ENCODE measurements around the gene MST1.

Gene MST1

GRCh38 chr3:49689046-49689907, at the start of gene MST1, which contains the start of gene RNF123:
MST1 (minus strand) TSS chr3:49689474; CDS start chr3:49688691, 783 bp downstream.
RNF123 (plus strand) TSS chr3:49689557; CDS start chr3:49691166, 1,609 bp downstream.
- no peak for DNase-seq

GRCh38 chr3:49738067-49738713, 48.9 kb upstream of the MST1 start:
- no peak for DNase-seq

- DNase-seq: no peak
These were observed 45.5 kb upstream of the MST1 start for GRCh38 chr3:49734752-49735151.

- DNase-seq: no peak
These were observed 44.3 kb upstream of the MST1 start for GRCh38 chr3:49733551-49733950.

GRCh38 chr3:49732597-49732996, 43.3 kb upstream of the MST1 start:
- DNase-seq: no peak

GRCh38 chr3:49729966-49730609, 40.8 kb upstream of the MST1 start:
- DNase-seq: no peak

GRCh38 chr3:49727924-49728361, 38.7 kb upstream of the MST1 start:
- no peak for DNase-seq

- no peak for DNase-seq
These were observed 38.1 kb upstream of the MST1 start for GRCh38 chr3:49727154-49727923.

GRCh38 chr3:49725906-49726681, 36.8 kb upstream of the MST1 start:
- no peak for DNase-seq

GRCh38 chr3:49724586-49724985, 35.3 kb upstream of the MST1 start:
- DNase-seq: no peak

- DNase-seq: peak; percentile 43 to 99 (median 94)
These were observed 34.6 kb upstream of the MST1 start, which contains the start of gene GMPPB for GRCh38 chr3:49723628-49724551. GMPPB (minus strand) TSS chr3:49723951; CDS start chr3:49723726, 225 bp downstream.

- DNase-seq: peak in 24 of 51 donors; percentile 24 to 64 (median 38)
These were observed 34.0 kb upstream of the MST1 start for GRCh38 chr3:49723296-49723627.

GRCh38 chr3:49722896-49723295, 33.6 kb upstream of the MST1 start:
- no peak for DNase-seq

GRCh38 chr3:49721896-49722781, 32.9 kb upstream of the MST1 start:
- no peak for DNase-seq

- DNase-seq: no peak
These were observed 32.3 kb upstream of the MST1 start for GRCh38 chr3:49721596-49721895.

- DNase-seq: no peak
These were observed 31.8 kb upstream of the MST1 start for GRCh38 chr3:49720855-49721595.

- peak; percentile 36 to 97 (median 90) for DNase-seq
These were observed 30.1 kb upstream of the MST1 start, which contains the start of gene AMIGO3 for GRCh38 chr3:49719214-49719884. AMIGO3 (minus strand) TSS chr3:49719684; CDS start chr3:49719465, 219 bp downstream.
